Activated naive CD4-positive, alpha-beta T cell treated with anti-CD3 and anti-CD28 coated beads, Interleukin-2, amount 10 ng/mL, durations not matched to agents 7 days and 5 days (primary cell): Measurements from ENCODE around the gene PLD4.
A peak's percentile ranks its signal among the peaks of the same experiment; 100 is the strongest.

Experiments
- CTCF ChIA-PET: fragments of 350-600 bp; sonication (Branson Sonifier 250); formaldehyde crosslinking; loops from one replicate; lab custom pipeline; 2021; ENCODE audit warnings: antibody characterized with exemption; lab: Charles Lee
- DNase-seq: peaks from one replicate; pipeline ENCODE4 v3.0.0-alpha.2; 2020
- H3K27ac Mint-ChIP-seq: one replicate; pipeline ENCODE4 v1.8.0; 2021; ENCODE audit warnings: mild to moderate bottlenecking, moderate library complexity, mixed read lengths
- H3K27me3 Mint-ChIP-seq: one replicate; pipeline ENCODE4 v1.8.0; 2021; ENCODE audit warnings: mild to moderate bottlenecking, mixed read lengths
- H3K36me3 Mint-ChIP-seq: one replicate; pipeline ENCODE4 v1.8.0; 2021; ENCODE audit warnings: mixed read lengths
- H3K4me1 Mint-ChIP-seq: one replicate; pipeline ENCODE4 v1.8.0; 2021; ENCODE audit warnings: mixed read lengths
- H3K4me3 Mint-ChIP-seq: one replicate; pipeline ENCODE4 v1.8.0; 2021; ENCODE audit warnings: mild to moderate bottlenecking, moderate library complexity, mixed read lengths
- H3K9me3 Mint-ChIP-seq: one replicate; pipeline ENCODE4 v1.8.0; 2021; ENCODE audit warnings: mixed read lengths

Gene PLD4

GRCh38 chr14:104976198-104977007 lies 51.7 kb downstream of the PLD4 start:
- Mint-ChIP-seq H3K9me3 (no peaks in the 10 kb centered on the region), H3K4me1 (peaks cover 8% of the 10 kb centered on the region), H3K27ac (no peak overlapping the region), H3K36me3 (no peaks in the 10 kb centered on the region), H3K27me3 (peaks cover 69% of the 10 kb centered on the region), H3K4me3 (peak overlapping the region; percentile 61)
- peak; percentile 90 for DNase-seq
- CTCF ChIA-PET: interaction anchor here (0.6 to 10.7 kb wide), 8 partner anchors 23 to 114 kb away, joined by 3 to 122 read pairs (median 6); no protein-coding TSS in a partner anchor

GRCh38 chr14:104977008-104977680 lies 52.5 kb downstream of the PLD4 start:
- H3K4me1 Mint-ChIP-seq: peaks cover 8% of the 10 kb centered on the region
- peaks cover 75% of the 10 kb centered on the region for H3K27me3 Mint-ChIP-seq
- H3K4me3 Mint-ChIP-seq: peak overlapping the region; percentile 61
- no peak overlapping the region for H3K27ac Mint-ChIP-seq
- DNase-seq: peak; percentile 19
- H3K36me3 Mint-ChIP-seq: no peaks in the 10 kb centered on the region
- CTCF ChIA-PET: interaction anchor here (0.6 to 10.7 kb wide), 6 partner anchors 22 to 110 kb away, joined by 3 to 122 read pairs (median 6); no protein-coding TSS in a partner anchor
- no peaks in the 10 kb centered on the region for H3K9me3 Mint-ChIP-seq

DNA sequence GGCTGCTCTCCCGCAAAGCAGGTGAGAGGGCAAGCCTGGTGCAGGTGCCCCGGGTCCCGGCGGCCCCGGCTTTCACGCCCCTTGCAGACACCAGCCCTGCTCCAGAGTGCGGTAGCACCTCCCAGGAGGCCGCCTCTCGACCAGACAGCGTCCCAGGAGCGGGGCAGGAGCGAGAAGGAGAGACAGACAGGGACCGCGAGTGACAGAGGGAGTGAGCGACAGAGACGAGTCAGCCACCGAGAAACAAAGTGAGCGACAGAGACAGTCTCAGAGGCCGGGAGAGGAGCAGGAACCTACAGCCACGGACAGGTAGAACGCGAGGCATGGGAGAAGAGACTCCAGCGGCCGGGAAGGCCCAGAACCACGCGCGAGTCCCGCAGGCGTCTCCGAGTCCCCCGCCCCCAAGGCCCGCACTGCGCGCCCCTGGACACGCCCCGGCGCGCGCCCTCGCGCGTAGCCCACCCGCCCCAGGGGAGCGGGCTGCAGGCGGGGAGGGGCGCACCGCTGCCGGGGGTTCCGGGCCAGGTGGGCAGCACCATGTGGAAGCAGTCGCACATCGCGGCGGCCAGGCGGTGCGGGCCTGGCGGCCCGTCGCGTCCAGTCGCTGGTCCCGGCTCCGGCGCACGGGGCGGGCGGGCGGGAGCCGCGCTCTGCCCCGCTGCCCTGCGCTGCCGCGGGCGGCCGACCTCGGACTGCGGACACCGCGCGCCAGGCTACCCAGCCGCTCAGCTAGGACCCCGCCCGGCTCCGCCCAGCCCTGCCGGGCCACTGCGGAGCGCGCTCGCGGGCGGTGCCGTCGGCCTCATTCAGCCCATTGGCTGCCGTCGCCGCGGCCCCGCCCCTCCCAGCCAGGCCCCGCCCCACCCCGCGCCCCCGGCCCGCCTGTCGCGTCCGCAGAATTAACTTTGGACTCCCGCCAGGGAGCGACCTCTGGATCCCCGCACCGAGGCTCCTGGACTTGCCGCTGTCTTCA lies 53.3 kb downstream of the PLD4 start, which contains the start of gene AHNAK2:
TSS of gene AHNAK2 (minus strand) at position 694 of the 973 bp plus-strand sequence. CDS start at position 557, 137 bp downstream.
- Mint-ChIP-seq H3K9me3 (no peaks in the 10 kb centered on the region), H3K4me3 (peak within 1 kb of the TSS; percentile 61), H3K36me3 (no peaks in the 10 kb centered on the region), H3K27me3 (peaks cover 80% of the 10 kb centered on the region), H3K4me1 (peaks cover 8% of the 10 kb centered on the region), H3K27ac (peak within 1 kb of the TSS; percentile 33)
- CTCF ChIA-PET: interaction anchor here (1.4 kb wide), 1 partner anchor 68 kb away, joined by 6 read pairs; no protein-coding TSS in a partner anchor
- peak; percentile 74 for DNase-seq

GRCh38 chr14:104978746-104979691 lies 54.3 kb downstream of the PLD4 start:
- Mint-ChIP-seq H3K27me3 (peaks cover 79% of the 10 kb centered on the region), H3K4me3 (peak overlapping the region; percentile 26), H3K36me3 (no peaks in the 10 kb centered on the region), H3K9me3 (no peaks in the 10 kb centered on the region), H3K4me1 (peaks cover 12% of the 10 kb centered on the region), H3K27ac (peak overlapping the region; percentile 33)
- CTCF ChIA-PET: interaction anchor here (1.4 kb wide), 1 partner anchor 66 kb away, joined by 6 read pairs; no protein-coding TSS in a partner anchor
- DNase-seq: peak; percentile 20

- Mint-ChIP-seq H3K36me3 (no peaks in the 10 kb centered on the region), H3K4me3 (no peak overlapping the region), H3K27ac (no peak overlapping the region), H3K27me3 (peaks cover 70% of the 10 kb centered on the region), H3K9me3 (no peaks in the 10 kb centered on the region), H3K4me1 (peaks cover 16% of the 10 kb centered on the region)
- CTCF ChIA-PET: no interaction called here
- peak; percentile 22 for DNase-seq
Observed at GRCh38 chr14:104979758-104980610, 55.3 kb downstream of the PLD4 start.

DNA sequence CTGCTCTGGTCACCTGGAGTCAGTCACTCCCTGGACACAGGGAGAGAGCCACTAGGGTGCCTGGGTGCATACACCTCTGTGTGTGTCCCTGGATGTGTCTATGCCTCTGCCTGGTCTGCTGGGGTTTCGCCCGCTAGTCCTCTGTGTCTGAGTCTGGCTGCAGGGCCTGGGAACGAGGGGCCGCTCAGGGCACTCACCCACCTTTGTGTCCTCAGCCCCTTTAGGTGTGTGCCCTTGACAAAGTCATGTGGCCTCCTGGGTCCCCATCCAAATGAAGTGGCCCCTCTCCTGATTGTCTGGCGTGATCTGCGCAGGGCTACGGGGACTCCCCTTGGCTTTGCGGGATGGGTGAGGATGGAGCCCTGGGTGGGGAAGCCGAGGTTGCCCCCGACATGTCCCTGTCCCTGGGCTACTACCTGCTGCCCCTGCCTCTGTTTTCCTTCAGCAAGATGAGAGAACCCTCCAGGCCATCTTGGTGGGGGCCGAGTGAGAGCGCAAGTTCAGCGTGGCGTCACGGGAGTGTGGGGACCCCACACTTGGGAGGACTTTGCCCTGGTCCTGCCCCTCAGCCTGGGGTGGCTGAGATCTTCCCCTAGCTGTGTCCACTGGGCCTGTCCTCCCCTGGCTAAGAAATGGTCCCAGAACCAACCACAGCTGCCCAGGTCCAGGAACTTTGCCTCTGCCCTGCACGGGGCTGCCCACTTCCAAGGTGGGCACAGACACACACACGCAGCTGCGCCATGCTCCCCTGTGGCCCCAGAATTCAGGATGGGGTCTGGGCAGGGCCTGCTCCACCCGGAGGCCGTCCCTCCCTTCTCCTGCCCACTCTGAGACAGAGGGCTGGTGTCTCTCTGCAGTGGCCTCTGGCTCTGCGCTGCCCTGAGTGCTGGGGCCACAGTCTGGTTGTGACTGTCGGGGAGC lies 56.2 kb downstream of the PLD4 start:
- Mint-ChIP-seq H3K9me3 (no peaks in the 10 kb centered on the region), H3K27me3 (peaks cover 62% of the 10 kb centered on the region), H3K27ac (no peak overlapping the region)

GRCh38 chr14:104981699-104982541 lies 57.2 kb downstream of the PLD4 start:
- Mint-ChIP-seq H3K27ac (peak overlapping the region; percentile 11), H3K4me1 (peaks cover 14% of the 10 kb centered on the region)
- CTCF ChIA-PET: interaction anchor here (0.6 to 1.0 kb wide), 2 partner anchors 56 to 63 kb away, joined by 3 to 6 read pairs; no protein-coding TSS in a partner anchor

More for the DNA sequence above, 56.2 kb downstream of the PLD4 start:
- CTCF ChIA-PET: interaction anchor here (0.6 to 1.0 kb wide), 2 partner anchors 57 to 64 kb away, joined by 3 to 6 read pairs; no protein-coding TSS in a partner anchor
- Mint-ChIP-seq H3K36me3 (no peaks in the 10 kb centered on the region), H3K4me3 (no peak overlapping the region), H3K4me1 (peaks cover 14% of the 10 kb centered on the region)
- DNase-seq: peak; percentile 22

GRCh38 chr14:104982548-104983230 lies 58.0 kb downstream of the PLD4 start:
- Mint-ChIP-seq H3K4me3 (no peak overlapping the region), H3K4me1 (peaks cover 15% of the 10 kb centered on the region), H3K36me3 (no peaks in the 10 kb centered on the region), H3K9me3 (no peaks in the 10 kb centered on the region), H3K27ac (no peak overlapping the region), H3K27me3 (peaks cover 61% of the 10 kb centered on the region)
- DNase-seq: peak; percentile 20
- CTCF ChIA-PET: interaction anchor here (2.3 kb wide), 1 partner anchor 8 kb away, joined by 10 read pairs; no protein-coding TSS in a partner anchor

More at GRCh38 chr14:104981699-104982541, 57.2 kb downstream of the PLD4 start:
- Mint-ChIP-seq H3K9me3 (no peaks in the 10 kb centered on the region), H3K4me3 (no peak overlapping the region), H3K36me3 (no peaks in the 10 kb centered on the region), H3K27me3 (peaks cover 61% of the 10 kb centered on the region)
- DNase-seq: peak; percentile 18
